Left ventricle myocardium inferior (tissue), 1 donor: ENCODE measurements around the gene FTO. TPM values are rescaled to one million over a fixed set of nuclear protein-coding genes. Genes with fewer than 3 reads are reported as not detected.

Source experiments
- DNase-seq: peaks from one replicate; pipeline ENCODE4 v3.0.0-alpha.2; 2020
- H3K27ac ChIP-seq: fragments of 200-600 bp; replicated peaks from 2 replicates; pipeline ENCODE4 v1.8.0; 2021
- H3K27me3 ChIP-seq: fragments of 200-600 bp; 2 replicates; pipeline ENCODE4 v1.8.0; 2021; ENCODE audit warnings: low read depth
- H3K36me3 ChIP-seq: fragments of 200-600 bp; 2 replicates; pipeline ENCODE4 v1.8.0; 2021
- H3K4me1 ChIP-seq: fragments of 200-600 bp; 2 replicates; pipeline ENCODE4 v1.8.0; 2021
- H3K4me3 ChIP-seq: fragments of 200-600 bp; 2 replicates; pipeline ENCODE4 v1.8.0; 2021; ENCODE audit warnings: mild to moderate bottlenecking, moderate library complexity
- H3K9me3 ChIP-seq: fragments of 200-600 bp; replicated peaks from 2 replicates; pipeline ENCODE4 v1.8.0; 2021
- CTCF ChIP-seq: fragments of 200-600 bp; IDR thresholded peaks from 2 replicates; pipeline ENCODE4 v1.8.0; 2021; ENCODE audit warnings: antibody characterized with exemption, mild to moderate bottlenecking, borderline replicate concordance
- intact Hi-C: fragments of 100-400 bp; cut with micrococcal nuclease; formaldehyde crosslinking; loops from one replicate; pipeline ENCODE4 v1.11.0; 2022
- total RNA-seq: library from RNA; stranded (reverse); fragmentation: NEBNext Ultra II Directional; extraction: Animal tissue kit (Norgen Biotek cat#: 25700); gene quantifications from one replicate; pipeline ENCODE4 v1.2.1, GENCODE V29; 2021
- donor health status: DM: no; HTN: yes; CAD: no; lungs with severe emphysema.

Gene FTO
- total RNA-seq, 1 donor from 2014 or later, result 78.4 TPM

- Histone ChIP-seq H3K36me3 (no peaks in the 10 kb centered on the region), H3K27ac (no peak overlapping the region), H3K27me3 (no peaks in the 10 kb centered on the region), H3K4me1 (no peaks in the 10 kb centered on the region), H3K9me3 (peaks cover 7% of the 10 kb centered on the region), H3K4me3 (no peak overlapping the region)
- DNase-seq, result no peak
- no peak for TF ChIP-seq CTCF
- intact Hi-C loops, result no loop called here
Measured at GRCh38 chr16:54142787-54143186, 438.8 kb downstream of the FTO start.

GRCh38 chr16:54143410-54143809 lies 439.5 kb downstream of the FTO start:
- no peak for TF ChIP-seq CTCF
- no peak for DNase-seq

GRCh38 chr16:54143934-54144571 lies 440.1 kb downstream of the FTO start:
- H3K4me3 ChIP-seq, result no peak overlapping the region
- DNase-seq, result no peak
- no peak overlapping the region for H3K27ac ChIP-seq
- no peaks in the 10 kb centered on the region for H3K4me1 ChIP-seq
- H3K9me3 ChIP-seq, result peaks cover 6% of the 10 kb centered on the region
- no peaks in the 10 kb centered on the region for H3K27me3 ChIP-seq
- no peak for TF ChIP-seq CTCF
- intact Hi-C loops, result no loop called here
- no peaks in the 10 kb centered on the region for H3K36me3 ChIP-seq

More at GRCh38 chr16:54143410-54143809, 439.5 kb downstream of the FTO start:
- H3K27me3 ChIP-seq, result no peaks in the 10 kb centered on the region
- H3K4me1 ChIP-seq, result no peaks in the 10 kb centered on the region
- no peaks in the 10 kb centered on the region for H3K36me3 ChIP-seq
- no peak overlapping the region for H3K27ac ChIP-seq
- intact Hi-C loops, result no loop called here
- no peak overlapping the region for H3K4me3 ChIP-seq
- H3K9me3 ChIP-seq, result peaks cover under 1% of the 10 kb centered on the region

- Histone ChIP-seq H3K36me3 (no peaks in the 10 kb centered on the region), H3K9me3 (peaks cover 9% of the 10 kb centered on the region), H3K27ac (no peak overlapping the region), H3K4me3 (no peak overlapping the region), H3K4me1 (no peaks in the 10 kb centered on the region), H3K27me3 (no peaks in the 10 kb centered on the region)
- no peak for TF ChIP-seq CTCF
- intact Hi-C loops, result no loop called here
- no peak for DNase-seq
Measured at GRCh38 chr16:54144572-54144947, 440.6 kb downstream of the FTO start.

- H3K27me3 ChIP-seq, result no peaks in the 10 kb centered on the region
- DNase-seq, result no peak
- TF ChIP-seq CTCF, result no peak
- H3K9me3 ChIP-seq, result peaks cover 9% of the 10 kb centered on the region
- H3K4me3 ChIP-seq, result no peak overlapping the region
- no peak overlapping the region for H3K27ac ChIP-seq
- no peaks in the 10 kb centered on the region for H3K4me1 ChIP-seq
- no peaks in the 10 kb centered on the region for H3K36me3 ChIP-seq
- intact Hi-C loops, result no loop called here
Measured at GRCh38 chr16:54145881-54146280, 441.9 kb downstream of the FTO start.
